Sigmoid colon (tissue), 7 donors: ENCODE results near the gene FHAD1. TPM values are rescaled to one million over a fixed set of nuclear protein-coding genes. Genes with fewer than 3 reads are reported as not detected.

ENCODE experiments used
- DNase-seq: peaks from one replicate; pipeline ENCODE4 v3.0.0-alpha.2; 2019
- H3K27ac ChIP-seq, 4 donors: fragments of 200-600 bp; sonication (generic); one replicate each; pipeline ENCODE4 v1.5.1; 2016 to 2019; ENCODE audit warnings: mild to moderate bottlenecking in 1 of 4
- H3K27me3 ChIP-seq, 3 donors: fragments of 200-600 bp; sonication (generic); one replicate each; pipeline ENCODE4 v1.5.1; 2019; ENCODE audit warnings: mild to moderate bottlenecking in 1 of 3
- H3K36me3 ChIP-seq, 4 donors: fragments of 200-600 bp; sonication (generic); one replicate each; pipeline ENCODE4 v1.5.1; 2016 to 2019
- H3K4me1 ChIP-seq, 4 donors: fragments of 200-600 bp; sonication (generic); one replicate each; pipeline ENCODE4 v1.5.1; 2017 to 2019
- H3K4me3 ChIP-seq, 4 donors: fragments of 200-600 bp; sonication (generic); one replicate each; pipeline ENCODE4 v1.5.1; 2017 to 2019; ENCODE audit warnings: mild to moderate bottlenecking in 2 of 4, moderate library complexity in 1 of 4
- H3K9me3 ChIP-seq, 4 donors: fragments of 200-600 bp in 3 of 4; sonication (generic) in 3 of 4; one replicate each; pipeline versions ENCODE4 v1.5.1 to v1.6.1; 2013 to 2019
- CTCF ChIP-seq, 4 experiments: fragments of 450-650 bp in 3 of 4; fragments of 200-600 bp in 1 of 4; IDR thresholded peaks; one replicate each; pipeline ENCODE4 v1.5.1; 2016 to 2019; ENCODE audit warnings: antibody characterized with exemption in 4 of 4, mild to moderate bottlenecking in 3 of 4, moderate library complexity in 2 of 4
- EP300 ChIP-seq, 4 donors: sonication (generic); formaldehyde crosslinking; IDR thresholded peaks; one replicate each; pipeline ENCODE4 v1.6.1; 2017; ENCODE audit warnings: antibody characterized with exemption in 4 of 4
- POLR2A ChIP-seq, 2 donors: fragments of 450-650 bp; IDR thresholded peaks; one replicate each; pipeline ENCODE4 v1.6.1; 2016; ENCODE audit warnings: antibody characterized with exemption in 2 of 2, mild to moderate bottlenecking in 2 of 2, moderate library complexity in 2 of 2
- POLR2AphosphoS5 ChIP-seq, 4 donors: sonication (generic); formaldehyde crosslinking; IDR thresholded peaks; one replicate each; pipeline ENCODE4 v1.6.1; 2017; ENCODE audit warnings: antibody characterized with exemption in 4 of 4
- WGBS, 2 donors: extraction: QIAGEN DNeasy Blood & Tissue Kit; methylation state at CpG; one replicate each; pipeline ENCODE4 v1.1.7; 2013; 5-methylcytosine and 5-hydroxymethylcytosine counted together
- intact Hi-C: fragments of 100-400 bp; cut with DNase I; formaldehyde crosslinking; loops from one replicate; pipeline ENCODE4 v1.15.1; 2023
- polyA plus RNA-seq, 3 donors: library from polyadenylated mRNA; stranded (reverse); fragments of 200-250 nt; gene quantifications; one replicate each; pipeline ENCODE4 v1.2.3, GENCODE V29; 2013
- total RNA-seq, 4 donors: library from RNA; depleted of rRNA; stranded (reverse); fragments of >200 nt; gene quantifications; one replicate each; pipeline ENCODE4 v1.1.0, GENCODE V29; 2016
- donor health status: healthy with polysubstance abuse.
- donor health status: Bipolar disorder and iron deficiency.
- donor health status: healthy.

Gene FHAD1
- total and polyA plus RNA-seq, 7 donors, result 0.27 to 1.8 (median 0.92) TPM; not detected in 2

GRCh38 chr1:15407580-15407979 is 160.6 kb downstream of the FHAD1 start:
- Histone ChIP-seq H3K4me1 (peaks cover 0 to 47% (median 43%) of the 10 kb centered on the region in 4 donors), H3K27ac (peak overlapping the region; percentile 33 to 88 (median 68)), H3K4me3 (no peak overlapping the region), H3K27me3 (no peaks in the 10 kb centered on the region), H3K36me3 (no peaks in the 10 kb centered on the region), H3K9me3 (no peaks in the 10 kb centered on the region)
- WGBS, 2 donors, result 83 to 90% methylated on average over 7 of the region's 7 CpGs
- no peak for DNase-seq
- TF ChIP-seq POLR2AphosphoS5 (IDR thresholded peaks at IDR 0.05) (no peak), POLR2A (IDR thresholded peaks at IDR 0.05) (no peak), CTCF (IDR thresholded peaks at IDR 0.05) (no peak), EP300 (IDR thresholded peaks at IDR 0.05) (no peak)
- intact Hi-C loops, result loop anchor here (2.0 kb wide), 1 partner anchor 63 kb away; no protein-coding TSS in a partner anchor

GRCh38 chr1:15408890-15409387 is 161.9 kb downstream of the FHAD1 start:
- Histone ChIP-seq H3K36me3 (no peaks in the 10 kb centered on the region), H3K27ac (peak overlapping the region; percentile 79 to 88 (median 82)), H3K4me1 (peaks cover 0 to 60% (median 50%) of the 10 kb centered on the region in 4 donors), H3K9me3 (no peaks in the 10 kb centered on the region), H3K4me3 (peak overlapping the region; percentile 73 to 97 (median 92)), H3K27me3 (no peaks in the 10 kb centered on the region)
- intact Hi-C loops, result no loop called here
- 36 to 38% methylated on average over 14 of the region's 14 CpGs for WGBS, 2 donors
- no peak for DNase-seq
- TF ChIP-seq POLR2A (IDR thresholded peaks at IDR 0.05) (no peak), CTCF (IDR thresholded peaks at IDR 0.05) (no peak), POLR2AphosphoS5 (IDR thresholded peaks at IDR 0.05) (no peak), EP300 (IDR thresholded peaks at IDR 0.05) (no peak)

- no peak for TF ChIP-seq EP300 (IDR thresholded peaks at IDR 0.05)
- TF ChIP-seq POLR2AphosphoS5 (IDR thresholded peaks at IDR 0.05), result peak; percentile 79 to 93 (median 92)
- Histone ChIP-seq H3K27ac (peak within 1 kb of the TSS; percentile 79 to 88 (median 82)), H3K27me3 (no peaks in the 10 kb centered on the region), H3K36me3 (no peaks in the 10 kb centered on the region), H3K4me1 (peaks cover 0 to 61% (median 50%) of the 10 kb centered on the region in 4 donors), H3K9me3 (no peaks in the 10 kb centered on the region), H3K4me3 (peak within 1 kb of the TSS; percentile 73 to 97 (median 92))
- peak; percentile 92 for DNase-seq
- intact Hi-C loops, result loop anchor here (5.0 kb wide), 1 partner anchor 113 kb away; the partner anchor contains the start of gene CASP9
- 1% methylated on average over 99 of the region's 99 CpGs for WGBS, 2 donors
Observed at GRCh38 chr1:15409388-15410222, 162.6 kb downstream of the FHAD1 start, which contains the start of gene EFHD2. Gene EFHD2, plus strand, starts transcription at chr1:15409888. Its CDS starts 84 bp downstream, at chr1:15409972.

DNA sequence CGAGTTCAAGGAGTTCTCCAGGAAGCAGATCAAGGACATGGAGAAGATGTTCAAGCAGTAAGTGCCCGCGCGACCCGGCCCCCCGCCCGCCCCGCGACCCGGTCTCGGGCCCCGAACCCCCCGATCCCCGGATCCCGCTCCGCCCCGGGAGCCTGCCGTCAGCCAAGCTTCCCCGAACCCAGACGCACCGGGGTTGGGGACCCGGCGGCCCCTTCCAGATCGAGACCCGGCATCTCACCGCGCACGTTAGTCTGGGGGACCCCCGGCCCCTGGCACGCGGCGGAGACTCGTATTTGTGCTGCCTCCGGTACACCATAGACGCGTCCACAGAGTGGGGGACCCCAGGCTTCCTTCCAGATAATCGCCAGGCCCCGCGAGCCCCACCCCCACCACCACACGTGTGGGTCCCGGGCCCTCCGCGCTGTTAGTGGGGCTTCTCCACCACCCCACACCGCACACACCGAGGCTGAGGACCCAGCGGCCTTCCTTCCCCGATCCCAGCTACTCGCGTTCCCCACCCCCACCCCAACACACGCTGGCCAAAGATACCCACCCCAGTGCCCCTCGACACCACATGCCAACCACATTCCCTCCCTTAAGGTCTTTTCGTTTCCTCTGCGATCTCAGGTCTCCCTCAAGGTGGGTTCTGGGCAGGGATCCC is 163.3 kb downstream of the FHAD1 start:
- TF ChIP-seq POLR2A (IDR thresholded peaks at IDR 0.05), result no peak
- TF ChIP-seq EP300 (IDR thresholded peaks at IDR 0.05), result no peak
- TF ChIP-seq CTCF (IDR thresholded peaks at IDR 0.05), result no peak
- no peak for TF ChIP-seq POLR2AphosphoS5 (IDR thresholded peaks at IDR 0.05)
- no peak for DNase-seq
- Histone ChIP-seq H3K27me3 (no peaks in the 10 kb centered on the region), H3K4me3 (peak overlapping the region; percentile 73 to 97 (median 92)), H3K4me1 (peaks cover 0 to 63% (median 50%) of the 10 kb centered on the region in 4 donors), H3K27ac (peak overlapping the region; percentile 79 to 88 (median 82)), H3K36me3 (no peaks in the 10 kb centered on the region), H3K9me3 (no peaks in the 10 kb centered on the region)
- 1% methylated on average over 53 of the region's 53 CpGs for WGBS, 2 donors
- intact Hi-C loops, result loop anchor here (5.0 kb wide), 1 partner anchor 112 kb away; the partner anchor contains the start of gene CASP9
